Measurements from ENCODE around the gene SSTR5.

Gene SSTR5

DNA sequence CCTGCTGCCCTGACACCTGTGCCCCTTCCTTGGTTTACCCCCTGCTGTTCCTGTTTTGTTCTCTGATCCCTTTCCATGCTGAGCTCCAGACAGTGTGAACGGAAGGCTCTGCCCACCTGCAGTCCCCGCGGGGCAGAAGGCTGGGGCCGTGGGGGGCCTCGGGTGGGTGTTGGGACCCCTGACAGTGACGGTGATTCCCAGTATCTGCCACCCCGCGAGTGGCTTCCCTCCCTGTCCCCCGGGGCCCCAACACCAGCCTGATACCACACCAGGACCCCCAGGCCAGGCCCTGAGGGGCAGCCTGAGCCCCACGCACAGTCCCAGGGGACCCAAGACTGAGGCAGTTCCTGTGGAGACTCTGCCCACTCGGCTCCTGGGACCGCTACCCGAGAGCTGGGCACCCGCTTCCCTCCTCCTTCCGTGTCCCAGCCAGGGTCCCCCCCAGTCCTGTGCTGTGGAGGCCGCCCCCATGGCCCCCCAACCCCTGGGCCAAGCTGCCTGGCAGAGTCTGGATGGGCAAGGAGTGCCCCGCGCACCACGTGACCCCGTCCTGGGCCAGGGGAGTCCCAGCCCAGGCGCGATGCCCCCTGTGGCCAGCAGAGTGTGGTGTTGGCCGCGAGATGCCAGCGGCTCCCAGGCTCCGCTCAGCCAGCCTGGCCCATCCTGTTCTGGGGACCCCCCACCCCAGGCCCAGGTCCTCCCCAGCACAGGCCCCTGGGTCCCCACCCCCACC is 33.5 kb downstream of the SSTR5 start:
- peaks cover 10% of the 10 kb centered on the region for H3K4me1 ChIP-seq (ENCODE audit: insufficient read depth, low read length)
- peaks cover 53% of the 10 kb centered on the region for H3K27me3 ChIP-seq (ENCODE audit: insufficient read depth, low read length)
- no peak overlapping the region for H2AFZ ChIP-seq (ENCODE audit: low read depth, low read length)
- no peaks in the 10 kb centered on the region for H3K9me3 ChIP-seq (ENCODE audit: low read length)
- H3K36me3 ChIP-seq (ENCODE audit: insufficient read depth, low read length) = no peaks in the 10 kb centered on the region
- H3K4me3 ChIP-seq (ENCODE audit: low read length) = no peak overlapping the region

DNA sequence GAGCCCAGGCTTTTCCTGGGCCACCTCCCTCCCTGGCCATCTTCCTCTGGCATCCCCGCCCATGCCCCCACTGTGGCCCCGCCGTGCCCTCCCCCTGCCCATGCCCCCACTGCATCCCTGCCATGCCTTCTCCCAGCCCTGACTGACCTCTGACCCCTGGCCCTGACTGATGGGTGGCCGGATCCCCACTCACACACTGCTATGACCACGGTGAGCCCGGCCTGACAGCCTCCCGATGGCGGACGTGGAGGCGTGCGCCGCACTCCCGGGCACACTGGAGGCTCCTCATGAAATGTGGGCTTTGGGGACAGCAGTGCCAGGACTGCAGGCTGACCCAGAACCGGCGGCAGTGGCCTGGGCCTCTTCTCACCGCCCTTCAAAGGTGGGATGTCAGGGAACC is 34.1 kb downstream of the SSTR5 start:
- Histone ChIP-seq H3K4me1 (ENCODE audit: insufficient read depth, low read length) (peaks cover 10% of the 10 kb centered on the region), H3K4me3 (ENCODE audit: low read length) (no peak overlapping the region), H3K36me3 (ENCODE audit: insufficient read depth, low read length) (no peaks in the 10 kb centered on the region), H3K27me3 (ENCODE audit: insufficient read depth, low read length) (peaks cover 53% of the 10 kb centered on the region), H2AFZ (ENCODE audit: low read depth, low read length) (no peak overlapping the region), H3K9me3 (ENCODE audit: low read length) (no peaks in the 10 kb centered on the region)

DNA sequence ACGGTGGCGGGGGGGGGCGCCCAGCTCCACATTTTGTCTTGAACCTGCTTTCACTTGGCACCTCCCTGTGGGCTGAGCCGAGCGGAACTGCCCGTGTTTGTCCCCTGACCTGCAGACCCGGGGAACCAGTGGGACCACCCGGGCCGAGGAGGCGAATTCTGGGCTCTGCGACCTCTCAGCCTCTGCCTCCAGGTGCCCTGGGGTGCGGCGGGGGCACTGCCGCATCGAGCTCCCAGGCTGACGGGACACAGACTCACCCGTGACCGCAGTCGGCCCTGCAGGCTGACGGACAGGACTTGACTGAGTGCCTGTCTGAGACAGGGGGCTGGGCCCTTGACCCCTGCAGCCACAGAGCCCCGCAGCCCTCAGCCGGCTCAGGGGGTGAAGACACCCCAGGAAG is 34.6 kb downstream of the SSTR5 start:
- Histone ChIP-seq H3K9me3 (ENCODE audit: low read length) (no peaks in the 10 kb centered on the region), H2AFZ (ENCODE audit: low read depth, low read length) (no peak overlapping the region), H3K27me3 (ENCODE audit: insufficient read depth, low read length) (peaks cover 53% of the 10 kb centered on the region), H3K36me3 (ENCODE audit: insufficient read depth, low read length) (no peaks in the 10 kb centered on the region), H3K4me1 (ENCODE audit: insufficient read depth, low read length) (peaks cover 11% of the 10 kb centered on the region), H3K4me3 (ENCODE audit: low read length) (no peak overlapping the region)

DNA sequence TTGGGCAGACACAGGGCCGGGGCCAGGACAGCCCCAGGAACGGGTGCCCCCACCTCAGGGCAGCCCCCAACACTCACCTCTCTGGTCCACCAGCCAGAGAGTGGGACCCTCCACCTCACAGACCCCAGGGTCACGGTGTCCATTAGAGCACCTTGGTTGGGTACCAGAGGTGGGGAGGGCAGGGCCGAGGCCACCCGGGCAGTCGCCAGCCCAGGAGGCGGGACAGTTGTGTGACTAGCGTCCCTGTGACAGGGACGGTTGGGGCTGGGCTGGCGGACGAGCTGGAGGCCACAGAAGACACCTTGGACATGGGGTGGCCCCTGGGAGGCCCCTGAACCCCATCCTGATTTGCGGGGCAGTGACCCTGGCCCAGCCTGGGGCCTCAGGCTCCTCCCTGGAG is 35.2 kb downstream of the SSTR5 start:
- peaks cover 14% of the 10 kb centered on the region for H3K4me1 ChIP-seq (ENCODE audit: insufficient read depth, low read length)
- no peak overlapping the region for H3K4me3 ChIP-seq (ENCODE audit: low read length)
- H3K36me3 ChIP-seq (ENCODE audit: insufficient read depth, low read length) = no peaks in the 10 kb centered on the region
- H3K9me3 ChIP-seq (ENCODE audit: low read length) = no peaks in the 10 kb centered on the region
- H2AFZ ChIP-seq (ENCODE audit: low read depth, low read length) = no peak overlapping the region
- H3K27me3 ChIP-seq (ENCODE audit: insufficient read depth, low read length) = peaks cover 55% of the 10 kb centered on the region

DNA sequence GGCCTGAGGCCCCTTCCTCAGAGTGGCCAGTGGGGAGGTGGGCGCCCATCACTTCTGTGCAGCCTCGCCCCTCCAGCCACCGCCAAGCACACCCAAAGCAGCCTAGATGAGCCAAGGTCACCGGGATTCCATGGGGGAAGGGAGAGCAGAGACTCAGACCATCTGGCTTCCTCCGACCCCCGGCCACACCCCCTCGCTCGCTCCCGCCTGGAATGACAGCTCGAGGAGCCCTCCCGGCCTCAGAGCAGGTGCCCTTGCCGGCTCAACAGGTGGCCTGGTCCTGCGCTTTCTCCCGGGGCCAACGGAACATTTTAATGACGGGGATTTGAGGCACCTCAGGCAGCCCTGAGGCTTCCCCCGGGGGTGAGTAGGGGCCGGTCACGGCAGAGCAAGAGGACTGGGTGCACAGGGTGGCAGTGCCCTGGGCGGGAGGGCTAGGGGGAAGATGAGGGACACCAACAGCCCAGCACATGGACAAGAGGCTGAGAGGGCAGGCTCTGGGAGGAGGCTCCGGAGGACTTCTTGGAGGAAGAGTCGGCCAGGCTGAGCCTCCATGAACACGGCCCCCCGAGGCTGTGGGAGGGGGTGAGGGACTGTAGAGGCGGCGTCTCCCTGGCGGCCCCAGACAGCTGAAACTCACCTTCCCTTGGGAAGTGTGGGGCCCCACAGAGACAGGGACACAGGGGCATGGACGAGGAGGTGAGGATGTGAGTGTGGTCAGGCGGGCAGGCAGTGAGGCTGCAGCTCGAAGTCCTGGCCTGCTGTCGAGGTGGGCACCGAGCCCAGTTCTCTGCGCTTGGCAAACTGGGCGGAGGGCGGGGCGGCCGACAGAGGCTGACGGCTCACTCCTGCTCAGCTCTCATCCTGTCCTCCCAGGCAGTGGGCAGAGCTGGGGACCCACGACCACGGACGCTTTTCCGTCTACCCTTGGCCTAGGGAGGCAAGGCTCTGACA is 36.0 kb downstream of the SSTR5 start:
- Histone ChIP-seq H3K9me3 (ENCODE audit: low read length) (no peaks in the 10 kb centered on the region), H3K27me3 (ENCODE audit: insufficient read depth, low read length) (peaks cover 53% of the 10 kb centered on the region), H3K36me3 (ENCODE audit: insufficient read depth, low read length) (no peaks in the 10 kb centered on the region), H3K4me1 (ENCODE audit: insufficient read depth, low read length) (peaks cover 7% of the 10 kb centered on the region), H3K4me3 (ENCODE audit: low read length) (no peak overlapping the region), H2AFZ (ENCODE audit: low read depth, low read length) (no peak overlapping the region)

DNA sequence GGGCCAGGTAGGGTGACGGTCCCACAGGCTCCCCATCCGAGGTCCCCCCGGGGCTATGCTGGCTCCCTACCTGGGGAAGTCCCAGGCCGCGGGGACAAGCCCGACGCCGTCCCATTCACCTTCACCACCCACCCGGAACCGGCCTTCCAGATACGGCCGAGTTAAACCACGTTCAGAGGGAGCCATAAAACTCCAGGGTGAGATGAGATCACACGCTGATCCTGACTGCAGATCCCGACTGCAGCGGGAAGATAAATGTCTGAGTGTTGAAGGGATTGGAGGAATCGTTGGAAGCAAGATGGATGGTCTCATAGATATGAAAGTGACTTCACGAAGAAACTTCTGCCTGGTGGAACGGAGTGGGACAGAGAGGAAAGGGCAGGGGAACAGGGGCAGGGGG is 37.1 kb downstream of the SSTR5 start:
- Histone ChIP-seq H3K4me3 (ENCODE audit: low read length) (no peak overlapping the region), H3K27me3 (ENCODE audit: insufficient read depth, low read length) (peaks cover 42% of the 10 kb centered on the region), H2AFZ (ENCODE audit: low read depth, low read length) (no peak overlapping the region), H3K9me3 (ENCODE audit: low read length) (no peaks in the 10 kb centered on the region), H3K4me1 (ENCODE audit: insufficient read depth, low read length) (peaks cover 6% of the 10 kb centered on the region), H3K36me3 (ENCODE audit: insufficient read depth, low read length) (no peaks in the 10 kb centered on the region)

DNA sequence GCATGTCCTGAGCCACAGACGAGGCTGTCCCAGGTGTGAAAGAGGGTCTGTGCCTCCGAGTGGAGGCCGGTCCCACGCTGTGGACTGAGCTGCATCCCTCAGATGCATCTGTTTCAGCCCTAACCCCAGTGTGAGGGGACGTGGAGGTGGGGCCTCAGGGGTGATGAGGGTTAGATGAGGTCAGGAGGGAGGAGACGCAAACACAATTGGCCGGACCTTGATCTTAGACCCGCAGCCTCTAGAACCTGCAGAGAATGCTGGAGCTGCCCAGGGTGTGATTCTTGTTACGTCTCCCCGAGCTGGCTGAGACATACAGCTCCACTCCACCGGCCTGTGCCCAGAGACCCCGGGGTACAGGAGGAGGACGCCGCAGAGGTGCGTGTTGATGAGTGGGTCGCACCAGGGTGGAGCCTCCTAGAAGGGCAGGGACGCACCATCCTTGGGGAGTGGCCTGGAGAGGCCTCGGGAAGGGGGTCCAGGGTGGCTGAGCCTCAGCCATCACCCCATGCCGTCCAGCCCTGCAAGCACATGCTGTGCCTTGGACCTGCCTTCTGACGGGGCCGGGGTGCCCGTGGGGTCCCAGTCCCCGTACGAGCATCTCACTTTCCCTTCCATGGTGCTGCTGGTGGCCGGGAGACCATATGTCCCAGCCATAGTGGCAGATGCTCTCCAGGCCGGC is 40.1 kb downstream of the SSTR5 start:
- no peaks in the 10 kb centered on the region for H3K36me3 ChIP-seq (ENCODE audit: insufficient read depth, low read length)
- peaks cover 8% of the 10 kb centered on the region for H3K4me1 ChIP-seq (ENCODE audit: insufficient read depth, low read length)
- H3K9me3 ChIP-seq (ENCODE audit: low read length) = no peaks in the 10 kb centered on the region
- no peak overlapping the region for H2AFZ ChIP-seq (ENCODE audit: low read depth, low read length)
- peaks cover 33% of the 10 kb centered on the region for H3K27me3 ChIP-seq (ENCODE audit: insufficient read depth, low read length)
- H3K4me3 ChIP-seq (ENCODE audit: low read length) = no peak overlapping the region

DNA sequence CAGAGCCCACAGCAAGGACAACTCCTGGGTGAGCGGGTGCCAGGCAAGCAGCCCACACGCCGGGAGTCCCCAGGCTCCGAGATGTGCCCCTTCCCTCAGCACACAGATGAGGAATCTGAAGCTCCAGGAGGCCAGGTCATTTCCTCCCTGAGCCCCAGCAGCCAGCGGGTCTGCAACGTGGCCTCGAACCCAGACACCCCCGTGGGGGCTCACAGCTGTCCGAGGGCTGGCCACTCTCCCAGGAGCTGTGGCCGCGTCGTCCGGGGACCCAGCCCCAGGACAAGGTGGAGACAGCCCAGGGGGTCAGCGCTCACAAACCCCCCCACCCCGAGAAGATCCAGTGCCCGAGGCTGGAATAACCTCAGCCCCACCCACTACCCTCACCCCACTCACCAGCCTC is 40.9 kb downstream of the SSTR5 start:
- H3K9me3 ChIP-seq (ENCODE audit: low read length) = no peaks in the 10 kb centered on the region
- peaks cover 8% of the 10 kb centered on the region for H3K4me1 ChIP-seq (ENCODE audit: insufficient read depth, low read length)
- no peak overlapping the region for H2AFZ ChIP-seq (ENCODE audit: low read depth, low read length)
- H3K4me3 ChIP-seq (ENCODE audit: low read length) = no peak overlapping the region
- no peaks in the 10 kb centered on the region for H3K36me3 ChIP-seq (ENCODE audit: insufficient read depth, low read length)
- peaks cover 25% of the 10 kb centered on the region for H3K27me3 ChIP-seq (ENCODE audit: insufficient read depth, low read length)

DNA sequence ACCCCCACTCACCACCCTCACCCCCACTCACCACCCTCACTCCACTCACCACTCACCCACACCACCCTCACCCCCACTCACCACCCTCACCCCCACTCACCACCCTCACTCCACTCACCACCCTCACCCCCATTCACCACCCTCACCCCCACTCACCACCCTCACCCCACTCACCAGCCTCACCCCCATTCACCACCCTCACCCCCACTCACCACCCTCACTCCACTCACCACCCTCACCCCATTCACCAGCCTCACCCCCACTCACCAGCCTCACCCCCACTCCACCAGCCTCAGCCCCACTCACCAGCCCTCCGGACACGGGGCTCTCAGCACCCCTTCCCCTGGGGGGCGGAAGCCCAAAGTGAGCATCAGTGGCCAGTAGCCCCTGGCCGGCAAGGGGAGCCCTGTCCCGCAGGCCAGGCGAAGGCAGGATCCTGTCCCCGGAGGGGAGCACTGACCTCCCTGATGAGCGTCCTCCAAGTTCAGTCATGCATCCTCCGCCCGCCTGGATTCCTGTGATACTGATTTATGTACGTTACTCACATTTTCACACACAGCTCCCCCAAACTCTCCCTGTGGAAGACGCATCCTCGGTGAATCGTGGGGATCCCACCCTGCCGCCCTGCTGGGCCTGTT is 41.5 kb downstream of the SSTR5 start:
- peaks cover 26% of the 10 kb centered on the region for H3K27me3 ChIP-seq (ENCODE audit: insufficient read depth, low read length)

DNA sequence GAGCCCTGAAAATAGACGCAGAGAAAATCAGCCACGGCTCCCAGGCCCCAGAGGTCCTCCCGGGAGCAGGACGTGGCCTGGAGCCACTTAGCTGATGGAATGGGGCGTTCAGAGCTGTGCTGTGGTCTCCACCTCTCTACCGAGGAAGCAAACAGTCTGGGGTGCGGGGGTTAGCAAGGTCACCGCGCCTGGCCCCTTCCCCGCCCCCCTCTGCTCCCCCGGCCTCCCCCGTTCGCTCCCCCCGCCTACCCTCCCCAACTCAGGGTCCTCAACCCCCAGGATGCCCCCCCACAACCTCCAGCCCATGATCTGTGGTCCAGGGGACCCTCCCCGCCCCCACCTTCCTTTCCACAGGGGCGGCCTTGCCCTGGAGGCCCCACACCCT is 44.1 kb downstream of the SSTR5 start:
- H3K9me3 ChIP-seq (ENCODE audit: low read length) = no peaks in the 10 kb centered on the region
- no peak overlapping the region for H3K4me3 ChIP-seq (ENCODE audit: low read length)
- H3K27me3 ChIP-seq (ENCODE audit: insufficient read depth, low read length) = peaks cover 12% of the 10 kb centered on the region
- peaks cover 24% of the 10 kb centered on the region for H3K4me1 ChIP-seq (ENCODE audit: insufficient read depth, low read length)
- H2AFZ ChIP-seq (ENCODE audit: low read depth, low read length) = no peak overlapping the region
- no peaks in the 10 kb centered on the region for H3K36me3 ChIP-seq (ENCODE audit: insufficient read depth, low read length)

More for the DNA sequence above, 41.5 kb downstream of the SSTR5 start:
- Histone ChIP-seq H3K4me1 (ENCODE audit: insufficient read depth, low read length) (peaks cover 8% of the 10 kb centered on the region), H2AFZ (ENCODE audit: low read depth, low read length) (no peak overlapping the region), H3K36me3 (ENCODE audit: insufficient read depth, low read length) (no peaks in the 10 kb centered on the region), H3K9me3 (ENCODE audit: low read length) (no peaks in the 10 kb centered on the region), H3K4me3 (ENCODE audit: low read length) (no peak overlapping the region)

DNA sequence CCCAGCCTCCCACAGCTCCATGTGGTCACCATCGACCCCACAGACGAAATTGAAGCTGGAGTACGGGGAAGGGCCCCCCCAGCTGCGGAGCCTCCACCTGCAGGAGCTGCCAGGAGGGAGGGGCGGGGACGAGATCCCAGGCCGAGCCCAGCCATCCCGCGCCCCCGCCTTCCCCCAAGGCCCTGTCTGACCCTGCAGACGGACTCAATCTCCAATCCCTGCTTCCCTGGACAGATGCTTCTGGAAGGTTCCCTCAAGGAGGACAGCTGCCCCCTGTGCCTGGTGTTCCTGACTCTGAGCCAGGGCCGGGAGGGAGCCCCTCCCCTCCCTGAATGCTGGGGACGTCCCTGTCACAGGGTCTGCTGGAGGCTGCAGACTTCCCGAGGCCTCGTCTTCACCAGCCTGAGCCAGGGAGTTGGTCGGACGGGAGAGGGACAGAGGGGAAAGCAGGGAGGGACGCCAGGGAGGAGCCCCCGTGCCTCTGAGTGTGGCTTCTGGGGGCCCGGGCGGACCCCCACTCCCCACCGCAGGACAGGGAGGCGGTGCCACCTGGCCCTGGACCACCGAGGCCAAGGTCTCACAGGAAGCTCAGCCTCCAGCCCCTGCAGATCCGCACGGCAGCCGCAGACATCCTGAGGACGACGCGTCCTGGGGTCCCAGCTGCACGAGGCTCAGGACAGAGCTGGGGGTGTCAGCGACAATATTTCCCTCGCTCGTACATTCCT is 44.8 kb downstream of the SSTR5 start:
- no peak overlapping the region for H3K4me3 ChIP-seq (ENCODE audit: low read length)
- no peaks in the 10 kb centered on the region for H3K36me3 ChIP-seq (ENCODE audit: insufficient read depth, low read length)
- no peak overlapping the region for H2AFZ ChIP-seq (ENCODE audit: low read depth, low read length)
- peaks cover 24% of the 10 kb centered on the region for H3K4me1 ChIP-seq (ENCODE audit: insufficient read depth, low read length)
- H3K27me3 ChIP-seq (ENCODE audit: insufficient read depth, low read length) = peaks cover 18% of the 10 kb centered on the region
- no peaks in the 10 kb centered on the region for H3K9me3 ChIP-seq (ENCODE audit: low read length)

DNA sequence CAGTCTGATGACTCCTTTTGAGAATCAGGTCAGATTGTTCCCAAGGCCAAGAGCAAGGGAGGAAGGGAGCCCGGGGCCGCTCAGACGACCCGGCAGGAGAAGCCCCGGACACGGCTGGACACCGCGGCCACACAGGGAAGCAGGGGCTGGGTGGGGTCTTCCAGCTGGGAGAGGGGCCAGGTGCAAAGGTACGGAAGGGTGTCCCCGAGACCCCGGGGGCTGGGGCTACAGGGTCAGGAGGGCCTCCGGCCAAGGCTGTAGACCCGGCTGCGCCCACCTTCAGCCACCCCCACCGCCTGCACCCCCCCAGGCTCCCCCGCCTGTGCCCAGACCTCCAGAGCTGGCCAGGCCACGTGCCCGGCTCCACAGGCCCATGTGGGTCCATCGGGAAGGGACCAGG is 45.4 kb downstream of the SSTR5 start:
- peaks cover 13% of the 10 kb centered on the region for H3K27me3 ChIP-seq (ENCODE audit: insufficient read depth, low read length)
- H3K4me1 ChIP-seq (ENCODE audit: insufficient read depth, low read length) = peaks cover 23% of the 10 kb centered on the region
- H3K36me3 ChIP-seq (ENCODE audit: insufficient read depth, low read length) = no peaks in the 10 kb centered on the region
- H3K4me3 ChIP-seq (ENCODE audit: low read length) = no peak overlapping the region
- no peak overlapping the region for H2AFZ ChIP-seq (ENCODE audit: low read depth, low read length)
- H3K9me3 ChIP-seq (ENCODE audit: low read length) = no peaks in the 10 kb centered on the region
